ENCODE results near the gene EIF3CL.
"Not testable (repeated sequence)": the region's sequence is repeated elsewhere in the genome, so short reads cannot be mapped to it uniquely, and the experiment has no call there.

The EIF3CL gene

DNA sequence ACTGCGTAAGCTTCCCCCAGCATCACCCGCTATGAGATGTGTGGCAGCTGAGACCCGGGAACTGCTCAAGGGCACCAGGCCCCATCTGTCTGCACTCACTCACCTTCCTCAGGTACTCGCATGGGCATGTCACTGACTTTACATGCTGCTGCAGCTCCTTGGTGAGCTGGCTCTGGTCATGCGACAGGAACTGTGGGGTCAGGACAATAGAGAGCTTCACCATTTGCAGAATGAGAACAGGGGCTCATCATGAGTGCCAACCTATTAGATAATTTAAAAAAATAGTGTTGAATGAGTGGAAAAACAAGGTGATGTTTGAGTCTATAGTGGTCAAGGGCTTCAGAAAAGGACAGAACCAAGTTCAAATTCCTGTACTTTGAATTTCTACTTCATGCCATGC is 41.0 kb downstream of the EIF3CL start:
- DNase-seq: not testable (repeated sequence)

DNA sequence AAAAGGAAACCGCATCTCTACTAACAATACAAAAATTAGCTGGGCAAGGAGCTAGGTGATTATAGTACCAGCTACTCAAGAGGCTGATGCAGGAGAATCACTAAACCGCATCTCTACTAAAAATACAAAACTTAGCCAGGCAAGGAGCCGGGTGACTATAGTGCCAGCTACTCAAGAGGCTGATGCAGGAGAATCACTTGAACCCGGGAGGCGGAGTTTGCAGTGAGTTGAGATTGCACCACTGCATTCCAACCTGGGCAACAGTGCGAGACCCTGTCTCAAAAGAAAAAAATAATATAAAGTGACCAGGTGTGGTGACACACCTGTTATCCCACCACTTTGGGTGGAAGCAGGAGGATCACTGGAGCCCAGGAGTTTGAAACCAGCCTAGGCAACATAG is 65.4 kb downstream of the EIF3CL start:
- DNase-seq: not testable (repeated sequence)

- not testable (repeated sequence) for DNase-seq
Measured at GRCh38 chr16:28336940-28337710, 66.5 kb downstream of the EIF3CL start.

- DNase-seq: not testable (repeated sequence)
Measured at GRCh38 chr16:28335678-28336077, 68.0 kb downstream of the EIF3CL start.

DNA sequence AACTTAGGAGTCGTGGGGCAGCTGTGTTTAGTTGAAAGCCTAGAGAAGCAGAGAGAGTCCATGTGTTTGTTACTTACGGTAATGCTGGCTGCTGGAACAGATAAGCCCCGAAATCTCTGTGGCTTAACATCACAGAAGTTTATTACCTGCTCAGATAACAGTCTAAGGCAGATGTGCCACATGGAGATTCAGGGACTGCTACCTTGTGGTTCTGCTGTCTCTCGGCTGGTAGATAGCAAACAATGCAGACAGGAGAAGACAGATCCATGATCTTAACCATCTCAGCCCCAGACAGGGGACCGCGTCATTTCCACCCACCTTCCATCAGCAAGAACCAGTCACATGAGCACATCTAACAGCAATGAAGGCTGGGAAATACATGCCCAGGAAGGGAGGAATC is 71.0 kb downstream of the EIF3CL start:
- not testable (repeated sequence) for DNase-seq

DNA sequence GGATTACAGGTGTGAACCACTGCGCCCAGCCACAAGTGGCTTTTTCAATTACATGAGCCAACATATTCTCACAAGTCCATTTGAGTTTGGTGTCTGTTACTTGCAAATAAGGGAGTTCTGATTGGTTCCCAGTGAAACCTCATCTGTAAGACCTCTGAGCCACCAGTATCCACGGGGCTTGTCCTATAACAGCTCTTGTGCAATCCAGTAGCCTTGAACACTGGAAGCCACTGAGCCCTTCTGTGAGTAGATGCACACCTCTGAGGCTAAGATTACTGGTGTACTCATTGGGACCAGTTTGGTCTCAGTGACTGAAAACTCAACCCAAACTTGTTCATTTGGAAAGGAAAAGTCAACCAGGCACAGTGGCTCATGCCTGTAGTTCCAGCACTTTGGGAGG is 72.7 kb downstream of the EIF3CL start:
- DNase-seq: not testable (repeated sequence)

DNA sequence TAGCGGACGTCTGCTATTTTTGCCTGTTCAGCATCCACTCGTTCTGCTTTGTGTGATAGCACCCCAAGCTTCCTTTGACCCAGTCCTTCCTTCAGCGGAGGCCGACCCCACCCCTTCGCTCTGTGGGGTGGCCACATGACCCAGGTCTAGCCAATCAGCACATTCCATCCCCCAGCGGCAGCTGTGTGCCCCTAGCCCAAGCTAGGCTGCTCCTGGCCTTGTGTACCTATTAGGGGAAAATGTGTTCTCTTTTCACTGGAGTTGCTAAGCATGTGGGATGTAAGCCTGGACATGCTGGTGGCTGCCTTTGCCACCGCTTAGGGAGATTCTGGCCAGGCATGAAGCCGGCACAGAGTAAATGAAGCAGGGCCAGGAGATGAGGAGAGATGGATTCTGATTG is 73.4 kb downstream of the EIF3CL start:
- DNase-seq: not testable (repeated sequence)

All from suppressor macrophage treated with lipopolysaccharide for 1 hour (primary cell).